Measurements from ENCODE around the gene SCGB1D2.
"Not testable (repeated sequence)": the region's sequence is repeated elsewhere in the genome, so short reads cannot be mapped to it uniquely, and the experiment has no call there.

SCGB1D2 gene

GRCh38 chr11:62242021-62242420, at the start of gene SCGB1D2:
TSS of gene SCGB1D2 (plus strand) at chr11:62242239. CDS start at chr11:62242308, 69 bp downstream.
- peak in 1 of 2 experiments; percentile 40 for DNase-seq

DNA sequence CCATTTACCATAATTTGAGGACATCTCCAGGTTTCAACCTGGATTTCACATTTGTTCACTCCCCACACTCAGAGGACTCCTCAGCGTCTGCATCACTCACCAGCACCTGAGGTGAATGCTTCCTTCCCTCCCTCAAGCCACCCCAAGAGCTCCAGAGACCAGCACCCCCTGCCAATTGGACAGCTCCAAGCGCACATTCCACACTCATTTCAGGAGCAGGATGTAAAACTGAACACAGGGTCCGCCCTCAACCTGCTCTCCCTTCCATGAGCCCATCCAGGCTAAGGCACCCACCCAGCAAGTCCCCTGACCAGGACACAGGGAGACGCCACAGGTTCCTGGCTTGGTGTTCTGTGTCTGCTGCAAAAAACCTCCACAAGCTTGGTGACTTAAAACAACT, 48.1 kb upstream of the SCGB1D2 start:
- no peak for DNase-seq

DNA sequence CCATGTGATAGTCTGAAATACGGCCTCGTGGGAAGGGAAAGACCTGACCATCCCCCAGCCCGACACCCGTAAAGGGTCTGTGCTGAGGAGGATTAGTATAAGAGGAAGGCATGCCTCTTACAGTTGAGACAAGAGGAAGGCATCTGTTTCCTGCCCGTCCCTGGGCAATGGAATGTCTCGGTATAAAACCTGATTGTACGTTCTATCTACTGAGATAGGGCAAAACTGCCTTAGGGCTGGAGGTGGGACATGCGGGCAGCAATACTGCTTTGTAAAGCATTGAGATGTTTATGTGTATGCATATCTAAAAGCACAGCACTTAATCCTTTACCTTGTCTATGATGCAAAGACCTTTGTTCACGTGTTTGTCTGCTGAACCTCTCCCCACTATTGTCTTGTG, 47.0 kb upstream of the SCGB1D2 start:
- DNase-seq, result not testable (repeated sequence)

DNA sequence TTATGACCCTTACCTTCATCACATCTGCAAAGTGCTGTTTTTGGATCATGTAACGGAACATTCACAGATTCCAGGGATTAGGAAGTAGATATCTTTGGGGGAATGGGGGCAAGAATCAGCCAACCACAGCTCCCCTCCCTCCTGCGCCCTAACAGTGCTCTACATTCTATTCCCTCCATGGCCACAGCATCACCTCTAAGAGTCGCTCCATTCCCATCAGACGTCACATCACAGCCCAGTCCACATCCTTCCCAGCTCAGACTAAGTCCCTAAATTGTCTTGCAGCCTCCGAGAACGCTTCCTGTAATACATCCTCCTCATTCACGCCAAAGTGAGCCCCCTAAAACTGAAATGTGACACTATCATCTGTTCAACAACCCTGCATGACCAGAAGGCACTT, 46.1 kb upstream of the SCGB1D2 start:
- DNase-seq, result no peak

DNA sequence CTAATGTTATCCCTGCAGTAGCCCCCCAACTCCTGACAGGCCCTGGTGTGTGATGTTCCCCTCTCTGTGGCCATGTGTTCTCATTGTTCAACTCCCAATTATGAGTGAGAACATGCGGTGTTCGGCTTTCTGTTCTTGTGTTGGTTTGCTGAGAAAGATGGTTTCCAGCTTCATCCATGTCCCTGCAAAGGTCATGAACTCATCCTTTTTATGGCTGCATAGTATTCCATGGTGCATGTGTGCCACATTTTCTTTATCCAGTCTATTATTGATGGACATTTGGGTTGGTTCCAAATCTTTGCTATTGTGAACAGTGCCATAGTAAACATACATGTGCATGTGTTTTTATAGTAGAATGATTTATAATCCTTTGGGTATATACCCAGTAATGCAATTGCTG, 44.6 kb upstream of the SCGB1D2 start:
- DNase-seq, result not testable (repeated sequence)

DNA sequence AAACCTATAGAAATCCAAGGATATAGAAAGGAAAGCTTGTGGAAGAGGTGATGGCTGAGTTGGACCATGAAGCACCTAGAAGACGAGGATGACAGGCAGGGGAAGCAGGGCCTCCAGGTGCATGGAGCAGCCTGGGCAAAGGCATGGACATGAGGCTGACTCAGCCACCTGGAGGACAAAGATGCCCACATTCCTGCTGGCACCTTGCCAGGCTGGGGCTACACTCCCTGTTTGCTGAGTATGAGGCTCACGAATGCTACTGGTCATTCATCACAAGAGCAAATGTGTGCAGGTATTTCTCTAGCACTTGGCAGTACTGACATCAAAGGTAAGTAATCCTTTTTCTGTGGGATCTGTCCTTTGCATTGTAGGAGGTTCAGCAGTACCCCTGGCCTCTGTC, 40.7 kb upstream of the SCGB1D2 start:
- DNase-seq, result peak in 1 of 2 experiments; percentile 17

DNA sequence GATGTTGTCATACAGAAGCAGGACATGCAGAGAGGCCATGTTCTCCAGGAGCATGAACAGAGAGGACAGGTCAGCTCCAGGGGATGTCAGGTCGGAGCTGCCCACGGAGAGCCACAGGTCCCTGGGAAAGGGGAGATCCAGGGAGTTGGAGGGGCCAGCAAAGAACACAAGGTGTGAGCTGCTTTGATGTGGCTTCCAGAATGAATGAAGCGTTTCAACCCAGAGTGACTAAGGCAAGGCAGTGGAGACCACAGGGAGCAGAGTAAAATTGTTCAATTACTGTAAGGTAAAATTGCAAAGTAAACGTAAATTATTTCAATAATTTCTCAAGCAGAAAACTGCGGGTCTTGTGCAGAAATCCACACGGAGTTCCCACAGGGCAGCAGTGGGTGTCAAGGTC, 39.1 kb upstream of the SCGB1D2 start:
- no peak for DNase-seq

DNA sequence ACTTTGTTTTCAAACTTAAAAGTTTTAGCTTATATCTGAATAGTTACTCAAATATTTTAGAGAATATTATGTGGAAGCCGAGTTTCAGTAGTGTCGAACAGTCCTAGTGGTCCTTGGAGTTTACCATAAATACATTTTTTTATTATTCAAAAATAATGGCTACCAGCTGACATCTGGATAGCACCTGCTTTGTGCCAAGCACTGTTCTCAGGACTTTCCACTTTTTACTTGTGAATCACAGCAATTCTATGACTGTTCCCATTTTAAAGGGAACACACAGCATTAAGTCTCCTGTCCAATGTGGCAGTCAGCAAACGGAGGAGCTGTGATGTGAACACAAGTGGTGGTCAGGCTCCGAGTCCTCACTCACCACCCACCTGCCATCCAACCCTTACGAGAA, 37.6 kb upstream of the SCGB1D2 start:
- no peak for DNase-seq

DNA sequence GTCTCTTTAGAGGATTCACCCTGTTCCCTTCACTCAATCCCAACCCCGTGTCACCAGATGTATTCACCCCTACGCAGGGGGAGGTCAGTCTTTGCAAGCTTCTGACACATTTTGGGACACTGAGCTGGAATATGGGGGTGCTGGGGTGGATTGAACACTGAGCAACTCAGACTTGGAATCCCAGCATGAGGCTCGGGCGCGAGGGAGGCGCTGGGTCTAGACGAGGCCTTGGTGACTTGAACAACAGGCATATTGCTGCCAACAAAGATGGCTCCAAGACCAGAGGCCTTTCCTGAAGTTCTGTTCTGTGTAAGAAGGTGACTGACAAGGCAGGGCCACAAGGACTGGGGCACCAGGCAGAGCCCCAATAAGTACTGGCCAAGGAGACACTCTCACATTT, 36.6 kb upstream of the SCGB1D2 start:
- no peak for DNase-seq

GRCh38 chr11:62206276-62207066, 35.6 kb upstream of the SCGB1D2 start:
- peak; percentile 80 to 92 for DNase-seq

DNA sequence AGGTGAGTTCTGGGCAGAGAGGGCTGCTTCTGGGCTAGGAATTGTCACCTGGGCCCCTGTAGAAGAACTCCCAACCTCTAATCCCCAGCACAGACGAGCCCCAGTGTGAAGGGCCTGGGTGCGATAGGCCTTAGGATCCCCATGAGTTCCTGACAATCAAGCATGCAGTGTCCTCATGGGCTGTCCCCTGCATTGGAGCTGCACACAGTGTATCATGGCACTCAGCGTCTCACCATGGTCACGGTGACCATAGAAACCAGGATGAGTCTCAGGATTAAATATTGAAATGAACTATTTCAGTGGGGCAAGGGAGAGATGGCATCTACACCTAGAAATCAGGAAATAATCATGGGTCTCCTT, 33.3 kb upstream of the SCGB1D2 start:
- peak in 1 of 2 experiments; percentile 84 for DNase-seq

DNA sequence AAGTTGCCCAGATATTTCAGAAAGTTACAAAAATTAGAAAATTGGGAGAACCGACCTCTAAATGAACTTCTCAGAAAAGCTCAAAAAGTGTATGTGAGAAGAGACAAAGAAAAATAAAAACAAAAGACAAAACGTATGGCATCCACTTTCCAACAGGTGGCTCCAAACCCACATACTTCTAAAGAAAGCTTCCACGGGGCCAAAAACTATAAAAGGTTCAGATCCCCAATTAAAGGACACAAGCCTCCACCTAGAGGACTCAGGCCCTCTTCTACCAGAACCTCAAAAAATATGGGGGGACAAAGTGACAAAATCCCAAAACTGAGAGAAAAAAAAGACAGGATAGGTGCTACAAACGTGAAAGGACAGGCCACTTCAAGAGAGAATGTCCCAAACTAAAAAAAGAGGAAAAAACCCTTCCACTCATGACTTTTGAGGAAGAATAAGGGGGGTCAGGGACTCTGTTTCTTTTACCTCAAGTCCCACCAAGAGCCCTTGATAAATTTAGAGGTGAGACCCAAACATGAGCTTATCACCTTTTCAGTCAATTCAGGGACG, 24.8 kb upstream of the SCGB1D2 start:
- peak; percentile 32 to 70 for DNase-seq

DNA sequence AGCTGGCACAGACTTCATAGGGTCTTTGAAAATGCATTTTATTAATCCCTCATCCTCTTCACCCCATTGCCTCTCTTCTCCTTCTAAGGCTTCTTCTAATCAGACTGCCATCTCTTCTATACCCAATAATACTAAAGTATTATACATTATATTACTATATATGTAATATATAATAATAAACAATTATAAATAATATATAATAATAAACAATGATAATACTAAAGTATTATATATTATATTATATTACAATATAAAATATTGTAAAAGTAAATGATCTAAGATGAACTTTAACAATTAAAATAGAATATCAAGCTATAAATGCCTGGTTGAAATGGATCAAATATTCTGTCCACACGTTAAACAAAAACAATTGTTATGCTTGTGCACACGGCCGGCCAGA, 20.5 kb upstream of the SCGB1D2 start:
- DNase-seq, result no peak

DNA sequence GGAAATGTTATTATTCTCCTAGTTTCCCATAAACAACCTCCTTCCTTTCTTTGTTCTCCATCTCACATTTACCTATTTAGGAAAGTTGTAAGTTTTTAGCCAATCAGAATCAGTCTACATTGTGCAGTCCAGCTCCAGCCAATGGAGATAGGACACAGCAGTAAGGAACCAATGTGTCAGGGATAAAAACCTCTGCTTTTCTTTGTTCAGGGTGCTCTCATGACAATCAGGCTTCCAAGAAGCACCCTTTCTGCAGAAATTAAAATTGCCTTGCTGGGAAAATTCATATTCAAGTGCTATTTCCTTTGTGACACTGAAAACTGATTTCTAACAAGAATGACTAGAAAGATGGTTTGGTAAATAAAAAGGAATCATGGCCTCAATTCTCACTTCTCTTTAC, 18.9 kb upstream of the SCGB1D2 start:
- no peak for DNase-seq

GRCh38 chr11:62233730-62234129, 8.3 kb upstream of the SCGB1D2 start:
- DNase-seq, result no peak

- DNase-seq, result no peak
These were observed 5.9 kb upstream of the SCGB1D2 start for GRCh38 chr11:62236187-62236586.

- no peak for DNase-seq
These were observed 4.5 kb upstream of the SCGB1D2 start for GRCh38 chr11:62237499-62237898.

DNA sequence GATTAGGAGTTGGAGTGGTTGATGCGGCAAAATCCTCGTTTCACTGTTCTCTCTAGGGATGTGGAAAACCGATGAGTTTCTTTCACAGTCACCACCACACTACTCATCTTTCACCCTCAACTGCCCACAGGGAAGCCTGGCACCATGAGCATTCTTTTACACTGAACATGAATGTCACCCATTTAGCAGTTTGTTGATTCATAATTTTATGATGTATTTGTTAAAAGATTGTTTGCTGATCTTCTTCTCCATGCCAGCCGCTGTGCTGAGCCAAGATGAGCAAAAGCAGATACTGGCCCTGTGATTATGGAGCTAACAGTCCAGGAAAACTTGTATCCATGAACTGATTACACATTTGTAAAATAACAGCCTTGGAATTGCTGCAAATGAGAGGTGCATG, 3.9 kb upstream of the SCGB1D2 start:
- DNase-seq, result no peak

- DNase-seq, result no peak
These were observed 944 bp upstream of the SCGB1D2 start for GRCh38 chr11:62241095-62241494.

DNA sequence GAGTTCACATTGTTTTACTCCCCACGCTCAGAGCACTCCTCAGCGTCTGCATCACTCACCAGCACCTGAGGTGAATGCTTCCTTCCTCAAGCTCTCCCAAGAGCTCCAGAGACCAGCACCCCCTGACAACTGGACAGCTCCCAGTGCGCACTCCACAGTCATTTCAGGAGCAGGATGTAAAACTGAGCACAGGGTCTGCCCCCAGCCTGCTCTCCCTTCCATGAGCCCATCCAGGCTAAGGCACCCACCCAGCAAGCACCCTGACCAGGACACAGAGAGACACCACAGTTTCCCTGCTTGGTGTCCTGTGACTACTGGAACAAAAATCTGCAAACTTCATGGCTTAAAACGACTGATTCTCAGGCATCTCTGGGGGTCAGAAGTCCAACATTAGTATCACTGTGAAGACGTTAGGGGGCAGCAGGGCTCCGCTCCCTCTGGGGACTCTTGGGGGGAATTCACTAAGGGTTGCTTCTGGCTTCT, 3.3 kb downstream of the SCGB1D2 start:
- DNase-seq, result no peak

- DNase-seq, result no peak
These were observed 9.7 kb downstream of the SCGB1D2 start for GRCh38 chr11:62251698-62252097.

- no peak for DNase-seq
These were observed 12.0 kb downstream of the SCGB1D2 start for GRCh38 chr11:62253999-62254542.

DNA sequence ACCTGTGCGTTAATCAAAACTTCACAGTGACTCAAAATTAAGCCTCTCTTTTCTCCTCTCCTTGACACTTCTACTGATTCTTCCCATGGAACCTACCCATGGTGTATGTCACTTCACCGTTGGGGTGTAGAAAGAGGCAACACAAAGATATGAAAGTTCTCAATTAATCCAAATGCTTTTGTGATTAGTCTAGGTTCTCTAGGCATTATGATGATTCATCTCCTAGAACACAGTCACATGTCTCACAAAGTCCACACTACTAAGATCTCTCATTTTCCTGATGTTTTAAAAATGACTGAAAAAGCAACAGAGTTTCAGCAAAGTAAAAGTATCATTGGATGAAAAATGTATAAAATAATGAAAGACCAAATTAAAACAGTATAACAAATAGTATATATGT, 14.2 kb downstream of the SCGB1D2 start:
- no peak for DNase-seq

GRCh38 chr11:62260261-62260953, 18.4 kb downstream of the SCGB1D2 start:
- no peak for DNase-seq
